Islet of Langerhans (tissue), 1 donor: ENCODE results near the gene PAOX.
"Not testable (repeated sequence)": the region's sequence is repeated elsewhere in the genome, so short reads cannot be mapped to it uniquely, and the experiment has no call there.

Experiments
- FAIRE-seq: peaks from one replicate; lab custom pipeline; 2011; peaks lifted over from hg19 to GRCh38; lab: Jason Lieb, UNC

The PAOX gene

DNA sequence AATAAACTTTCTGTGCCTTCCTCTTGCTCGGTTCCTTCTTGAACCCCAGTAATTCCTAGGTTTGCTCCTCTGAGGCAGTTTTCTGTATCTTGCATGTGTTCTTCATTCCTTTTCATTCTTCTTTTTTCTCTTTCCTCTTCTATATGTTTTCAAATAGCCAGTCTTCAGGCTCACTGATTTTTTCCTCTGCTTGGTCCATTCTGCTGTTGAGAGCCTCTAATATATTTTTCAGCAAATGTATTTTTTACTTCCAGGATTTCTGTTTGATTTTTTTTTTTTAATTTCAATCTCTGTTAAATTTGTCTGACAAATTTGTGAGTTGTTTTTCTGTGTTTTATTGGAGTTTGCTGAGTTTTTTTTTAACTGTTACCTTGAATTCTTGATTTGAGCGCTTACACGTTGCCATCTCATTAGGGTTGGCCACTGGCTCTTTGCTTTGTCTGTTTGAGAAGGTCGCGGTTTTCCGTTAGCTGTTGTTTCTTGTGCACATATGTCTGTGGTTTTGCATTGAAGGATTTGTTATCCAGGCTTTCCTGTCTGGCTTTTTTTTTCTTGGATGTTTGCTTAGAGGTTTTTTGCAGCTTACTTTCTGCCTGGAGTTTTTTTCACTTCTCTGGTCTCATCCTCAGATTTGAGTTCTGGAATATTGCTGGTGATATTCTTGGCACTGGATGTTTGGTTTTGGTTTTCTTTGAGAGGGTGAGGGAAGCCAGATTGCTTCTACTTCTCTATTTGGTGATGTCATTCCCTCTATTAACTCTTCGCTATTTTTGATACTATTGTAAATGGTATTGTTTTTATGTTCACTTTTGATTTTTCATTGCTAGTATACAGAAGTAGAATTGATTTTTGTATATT, 32.7 kb downstream of the PAOX start:
- FAIRE-seq = peak; percentile 38

DNA sequence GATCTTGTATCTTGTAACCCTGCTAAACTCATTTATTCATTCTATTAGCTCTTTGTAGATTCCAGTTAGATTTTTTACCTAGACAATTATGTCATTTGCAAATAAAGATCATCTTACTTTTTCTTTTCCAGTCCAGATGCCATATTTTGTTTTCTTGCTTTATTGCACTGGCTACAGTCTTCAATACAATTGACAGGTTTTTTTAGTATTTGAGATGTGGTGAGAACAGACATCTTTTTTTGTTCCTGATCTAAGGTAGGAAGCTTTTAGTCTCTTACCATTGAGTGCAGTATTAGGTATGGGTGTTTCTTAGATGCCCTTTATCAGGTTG, 33.3 kb downstream of the PAOX start:
- no peak for FAIRE-seq

DNA sequence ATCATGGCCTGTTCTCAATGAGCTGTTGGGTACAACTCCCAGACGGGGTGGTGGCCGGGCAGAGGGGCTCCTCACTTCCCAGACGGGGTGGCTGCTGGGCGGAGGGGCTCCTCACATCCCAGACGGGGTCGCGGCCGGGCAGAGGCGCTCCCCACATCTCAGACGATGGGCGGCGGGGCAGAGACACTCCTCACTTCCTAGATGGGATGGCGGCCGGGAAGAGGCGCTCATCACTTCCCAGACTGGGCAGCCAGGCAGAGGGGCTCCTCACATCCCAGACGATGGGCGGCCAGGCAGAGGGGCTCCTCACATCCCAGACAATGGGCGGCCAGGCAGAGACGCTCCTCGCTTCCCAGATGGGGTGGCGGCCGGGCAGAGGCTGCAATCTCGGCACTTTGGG, 35.3 kb downstream of the PAOX start:
- not testable (repeated sequence) for FAIRE-seq

DNA sequence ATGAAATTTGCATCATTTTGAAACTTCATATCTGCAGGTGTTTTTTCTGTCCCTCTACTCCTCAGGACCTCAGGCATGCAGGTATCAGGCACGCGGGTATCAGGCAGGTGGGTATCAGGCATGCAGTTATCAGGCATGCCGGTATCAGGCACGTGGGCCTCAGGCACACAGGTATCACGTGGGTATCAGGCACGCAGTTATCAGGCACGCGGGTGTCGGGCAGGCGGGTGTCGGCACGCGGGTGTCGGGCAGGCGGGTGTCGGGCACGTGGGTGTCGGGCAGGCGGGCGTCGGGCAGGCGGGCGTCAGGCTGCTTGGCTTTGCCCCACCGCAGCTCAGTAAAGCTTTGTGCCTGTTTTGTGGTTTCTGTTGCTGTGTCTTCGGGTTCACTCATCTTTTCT, 36.7 kb downstream of the PAOX start:
- FAIRE-seq = no peak

- FAIRE-seq = no peak
These were observed 39.4 kb downstream of the PAOX start for GRCh38 chr10:133418289-133418993.

DNA sequence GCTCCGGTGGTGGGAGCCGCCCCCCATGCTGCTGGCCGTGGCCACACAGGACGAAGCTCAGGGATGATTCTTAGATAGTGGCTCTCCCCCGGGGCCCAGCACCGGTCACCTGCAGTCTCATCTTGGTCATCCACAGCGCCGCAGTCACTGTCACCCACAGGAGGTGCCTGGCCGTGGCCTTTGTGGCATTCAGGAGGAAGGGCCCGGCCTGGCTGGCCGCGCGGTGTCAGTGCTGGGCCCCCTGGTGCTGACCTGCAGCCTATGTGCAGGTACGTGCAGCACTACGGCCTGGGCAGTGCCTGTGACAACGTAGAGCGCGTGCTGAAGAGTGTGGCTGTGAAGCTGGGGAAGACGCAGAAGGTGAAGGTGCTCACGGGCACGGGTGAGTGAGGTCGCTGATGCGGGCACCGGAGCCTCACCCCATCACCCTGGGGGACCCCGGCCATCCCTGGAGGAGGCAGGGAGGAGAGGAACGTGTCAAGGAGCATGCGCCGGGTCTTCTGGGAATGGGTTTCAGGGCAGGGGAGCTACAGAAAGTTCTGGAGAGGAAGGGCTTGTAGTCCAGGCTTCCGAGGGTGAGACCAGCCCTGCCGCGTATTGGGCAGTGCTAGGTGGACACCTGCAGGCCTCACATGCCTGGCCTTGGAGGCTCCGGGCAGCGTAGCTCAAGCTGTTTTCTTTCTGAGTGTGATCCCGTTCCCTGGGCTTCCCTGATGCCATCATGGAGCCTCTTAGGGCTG, 40.3 kb downstream of the PAOX start:
- FAIRE-seq = no peak

DNA sequence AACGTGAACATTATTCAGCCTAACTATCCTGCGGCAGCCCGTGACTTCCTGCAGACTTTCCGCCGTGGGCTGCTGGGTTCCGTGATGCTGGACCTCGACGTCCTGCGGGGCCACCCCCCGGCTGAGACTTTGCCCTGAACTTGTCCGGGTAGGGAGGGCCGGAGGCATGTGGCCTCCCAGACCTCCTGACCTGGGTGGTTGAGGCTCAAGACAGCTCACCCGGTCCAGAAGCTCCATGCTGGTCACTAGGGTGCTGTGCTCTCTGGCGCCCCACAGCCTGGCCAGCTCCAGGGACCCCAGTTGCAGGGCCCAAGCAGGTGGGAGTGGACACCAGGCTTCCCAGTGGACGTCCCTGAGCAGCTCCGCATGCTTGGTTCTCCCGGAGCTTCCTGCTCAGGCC, 41.0 kb downstream of the PAOX start:
- no peak for FAIRE-seq

DNA sequence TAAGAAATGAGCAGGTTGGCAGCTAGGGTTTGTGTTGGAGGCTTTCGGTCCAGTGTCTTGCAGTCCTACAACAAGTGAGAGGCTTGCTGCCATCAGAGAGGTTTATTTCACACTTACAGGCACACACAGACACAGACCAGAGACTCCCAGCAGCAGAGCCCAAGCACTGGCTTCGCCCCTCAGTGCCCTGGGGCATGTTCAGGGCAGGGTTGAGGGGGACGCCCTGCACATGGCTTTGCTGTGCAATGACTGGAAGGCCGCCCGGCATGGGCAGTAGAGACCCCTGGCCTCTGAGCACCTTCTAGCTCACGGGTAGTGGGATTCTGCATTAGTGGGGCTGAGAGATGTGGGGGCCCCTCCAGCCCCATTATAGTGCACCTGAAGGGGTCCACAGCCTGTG, 41.5 kb downstream of the PAOX start:
- FAIRE-seq = no peak

- no peak for FAIRE-seq
These were observed 42.5 kb downstream of the PAOX start for GRCh38 chr10:133421336-133422222.

- no peak for FAIRE-seq
These were observed 43.3 kb downstream of the PAOX start for GRCh38 chr10:133422223-133422806.

DNA sequence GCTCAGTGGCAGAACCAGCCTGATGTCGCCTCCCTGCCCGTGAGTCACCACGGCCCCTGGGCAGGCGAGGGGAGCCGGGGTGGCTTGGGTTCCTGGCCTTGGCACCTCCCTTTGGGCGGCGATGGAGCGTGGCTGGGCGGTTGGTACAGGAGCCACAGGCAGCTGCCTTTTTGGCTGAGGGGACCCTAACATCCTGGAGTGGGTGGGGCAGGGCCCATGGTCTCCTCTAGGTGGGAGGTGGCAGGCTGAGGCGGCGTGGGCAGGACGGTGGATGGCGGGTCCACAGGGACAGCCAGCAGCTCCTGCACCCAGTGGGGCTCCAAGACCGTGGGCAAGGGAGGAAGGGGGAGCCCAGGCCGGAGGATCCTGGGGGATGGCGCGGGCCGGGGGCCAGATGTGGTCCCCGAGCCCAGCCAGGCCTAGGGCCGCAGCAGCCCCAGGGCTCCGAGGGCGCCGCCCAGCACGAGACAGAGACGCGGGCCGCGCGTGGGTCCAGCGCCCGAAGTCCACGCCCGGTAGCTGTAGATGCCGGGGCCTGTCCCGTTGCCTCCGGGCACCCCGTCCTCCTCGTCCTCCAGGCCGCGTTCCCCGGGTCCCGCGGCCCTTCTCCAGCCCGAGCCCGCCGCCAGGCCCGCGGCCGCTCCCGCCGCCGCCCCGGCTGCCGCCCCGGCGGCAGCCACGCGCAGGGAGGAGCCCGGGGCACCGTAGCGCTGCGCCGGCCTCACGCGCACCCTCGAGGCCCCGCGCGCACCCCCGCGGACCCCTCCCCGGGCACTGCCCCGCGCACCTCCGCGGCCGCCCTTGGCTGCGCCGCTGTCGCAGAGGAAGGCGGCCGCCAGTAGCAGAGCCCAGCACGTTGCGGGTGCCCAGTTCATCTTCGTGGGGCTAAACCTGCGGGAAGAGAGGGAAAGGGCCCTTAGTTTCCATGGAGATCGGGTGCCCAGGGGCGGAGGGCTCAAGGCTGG, 44.0 kb downstream of the PAOX start:
- FAIRE-seq = no peak

DNA sequence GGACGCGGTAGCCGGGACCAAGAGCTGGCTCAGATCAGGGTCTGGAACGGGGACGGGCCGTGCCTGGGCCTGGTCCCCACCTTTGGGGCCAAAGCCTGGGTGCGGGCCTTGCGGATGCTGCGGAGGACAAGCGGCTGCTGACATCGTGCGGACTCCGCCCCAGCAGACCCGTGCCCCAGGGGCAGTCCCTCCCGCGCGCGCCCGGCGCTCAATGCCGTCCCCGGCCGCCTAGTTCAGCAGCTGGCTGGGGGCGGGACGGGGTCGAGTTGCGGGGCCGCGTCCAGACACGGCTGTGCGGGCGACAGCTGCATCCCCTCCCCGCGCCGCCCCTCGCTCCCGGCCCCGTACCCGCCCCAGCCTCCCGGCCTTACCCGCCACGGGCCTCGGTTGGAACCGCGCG, 45.0 kb downstream of the PAOX start:
- FAIRE-seq = not testable (repeated sequence)

DNA sequence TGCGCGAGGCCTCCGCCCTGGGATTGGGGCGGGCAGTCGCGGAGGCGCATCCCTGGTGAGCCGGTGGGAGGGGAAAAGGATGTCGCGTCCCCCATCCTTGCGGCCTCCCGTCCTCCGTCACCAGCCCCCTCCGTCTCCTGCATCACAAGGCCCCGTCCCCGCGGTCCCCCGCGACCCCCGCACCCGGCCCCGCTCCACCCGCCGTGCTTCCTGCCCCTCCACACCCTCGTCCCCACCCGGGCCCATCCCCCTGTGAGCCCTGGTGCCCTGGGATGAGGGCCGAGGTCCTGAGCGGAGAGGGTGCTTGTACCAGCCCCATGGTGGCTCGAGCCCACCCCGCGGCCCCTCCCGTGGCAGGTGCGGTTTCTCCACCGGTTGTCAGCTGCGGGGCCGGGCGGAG, 45.5 kb downstream of the PAOX start, which contains the start of gene SPRN:
TSS of gene SPRN (minus strand) at position 25 of the 400 bp plus-strand sequence. CDS start 944 bp downstream, outside the sequence.
- FAIRE-seq = not testable (repeated sequence)

DNA sequence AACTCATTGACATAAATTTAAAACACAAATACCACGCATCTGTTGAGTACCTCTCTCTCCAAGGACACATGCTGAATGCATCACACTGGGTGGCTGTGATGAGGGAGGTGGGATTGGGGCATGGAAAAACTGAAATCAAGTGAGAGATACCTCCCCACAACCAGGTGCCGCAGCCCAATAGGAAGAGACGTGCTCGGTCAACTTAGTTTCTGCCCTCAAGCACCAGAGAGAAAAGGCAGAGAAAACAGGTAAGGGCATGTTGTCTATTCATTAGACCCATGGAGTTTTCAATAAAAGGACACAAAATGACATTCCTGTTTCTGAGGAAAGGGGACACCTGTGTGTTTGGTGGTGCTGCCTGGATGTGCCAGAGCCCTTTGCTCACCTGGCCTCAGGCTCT, 50.5 kb downstream of the PAOX start:
- not testable (repeated sequence) for FAIRE-seq

GRCh38 chr10:133431888-133432613, 53.0 kb downstream of the PAOX start:
- FAIRE-seq = not testable (repeated sequence)

GRCh38 chr10:133432789-133433188, 53.7 kb downstream of the PAOX start:
- FAIRE-seq = not testable (repeated sequence)

DNA sequence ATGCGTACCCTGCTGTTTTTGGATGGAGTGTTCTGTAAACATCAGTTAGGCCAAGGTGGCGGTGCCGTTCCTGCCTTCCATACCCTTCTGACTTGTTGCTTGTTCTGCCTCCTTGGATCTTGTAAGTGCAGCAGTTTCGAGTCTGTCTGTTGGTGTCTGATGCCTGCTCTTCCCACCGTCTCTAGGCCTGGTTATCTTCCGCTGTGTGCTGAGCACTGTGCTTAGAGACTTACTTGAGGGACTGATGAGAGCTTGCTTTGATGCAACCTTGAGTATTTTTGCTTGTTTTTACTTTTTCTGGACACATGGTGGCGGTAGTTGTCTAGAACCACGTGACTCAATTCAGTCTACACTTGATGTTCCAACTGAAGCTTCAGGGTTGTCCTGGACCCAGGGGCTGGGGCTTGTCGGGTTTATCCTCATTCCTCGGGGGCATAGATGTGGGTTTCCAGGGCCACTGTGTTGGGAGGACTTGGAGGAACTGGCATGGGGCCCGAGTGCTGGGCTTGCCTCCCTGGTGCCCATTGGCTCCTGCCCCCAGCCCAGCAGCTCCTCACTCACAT, 59.7 kb downstream of the PAOX start:
- FAIRE-seq = no peak

- FAIRE-seq = no peak
These were observed 60.7 kb downstream of the PAOX start for GRCh38 chr10:133439517-133440461.
